ENCODE data around the gene FGB. TPM values are rescaled to one million over a fixed set of nuclear protein-coding genes. Genes with fewer than 3 reads are reported as not detected.

Gene FGB
- total and polyA plus RNA-seq, 2 experiments from 2014 or later = not detected

DNA sequence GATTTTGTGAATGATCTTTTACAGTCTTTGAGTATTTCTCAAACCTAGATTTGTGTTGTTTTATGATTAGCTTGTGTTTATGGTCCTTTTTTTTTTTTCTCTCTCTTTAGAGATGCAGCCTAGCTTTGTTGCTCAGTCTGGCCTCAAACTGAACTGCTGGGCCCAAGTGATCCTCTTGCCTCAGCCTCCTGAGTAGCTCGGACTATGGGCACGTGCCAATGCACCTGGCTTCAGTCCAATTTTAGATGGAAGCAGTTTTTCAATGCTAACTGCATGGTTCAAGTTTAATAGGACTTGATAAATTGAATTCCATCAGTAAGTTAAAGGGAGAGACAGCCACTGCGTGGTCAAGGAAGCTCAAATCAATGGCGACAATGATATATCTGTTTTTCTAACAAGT lies 53.5 kb downstream of the FGB start:
- Histone ChIP-seq H2AFZ (no peak overlapping the region), H3K4me1 (ENCODE audit: insufficient read depth) (no peaks in the 10 kb centered on the region)
- in situ Hi-C loops (cut with MboI) = no loop called here

DNA sequence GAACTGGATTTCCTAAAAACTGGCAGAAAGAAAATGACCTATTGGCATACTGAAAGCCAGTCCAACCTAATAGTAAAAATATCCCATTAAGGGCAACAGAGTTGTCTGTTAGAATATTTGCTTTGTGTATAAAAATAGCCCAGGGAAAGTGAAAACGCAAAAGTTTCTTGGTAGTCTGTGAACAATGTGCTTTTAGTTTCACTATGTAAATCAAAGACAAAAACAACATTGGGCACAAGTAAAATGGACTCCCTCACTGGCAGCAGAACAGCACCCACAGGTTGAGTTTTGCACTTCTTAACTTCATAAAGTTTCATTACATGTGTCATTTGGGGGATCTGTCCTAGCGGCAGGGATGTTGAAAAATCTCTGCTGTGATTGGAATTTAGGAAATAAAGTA lies 53.9 kb downstream of the FGB start:
- in situ Hi-C loops (cut with MboI) = no loop called here
- H3K9ac ChIP-seq = no peak overlapping the region
- no peak for DNase-seq
- no peaks in the 10 kb centered on the region for H3K4me1 ChIP-seq (ENCODE audit: insufficient read depth)
- no peaks in the 10 kb centered on the region for H3K36me3 ChIP-seq (ENCODE audit: low read depth)
- no peaks in the 10 kb centered on the region for H3K9me3 ChIP-seq (ENCODE audit: low read depth)
- no peaks in the 10 kb centered on the region for H4K20me1 ChIP-seq (ENCODE audit: insufficient read depth)
- WGBS, 2 experiments (ENCODE audit: low coverage in 1 of 2, low lambda C conversion rate in 2 of 2, missing lambda C conversion rate in 2 of 2) = 5 to 14% methylated on average over 2 of the region's 2 CpGs
- TF ChIP-seq EZH2phosphoT487 (IDR thresholded peaks at IDR 0.05; ENCODE audit: insufficient read depth, low read depth) = no peak
- no peak for TF ChIP-seq EZH2 (IDR thresholded peaks at IDR 0.05; ENCODE audit: insufficient read depth, poor library complexity, severe bottlenecking)
- H3K27me3 ChIP-seq (replicated peaks; ENCODE audit: insufficient read depth) = peaks cover 24% of the 10 kb centered on the region; the same call in 1 of the 2 replicates
- H3K27ac ChIP-seq = no peak overlapping the region
- no peak overlapping the region for H3K4me3 ChIP-seq
- no peaks in the 10 kb centered on the region for H3K9me2 ChIP-seq (ENCODE audit: insufficient read depth)
- H3F3A ChIP-seq (ENCODE audit: insufficient read depth) = no peaks in the 10 kb centered on the region
- no peaks in the 10 kb centered on the region for H3K79me2 ChIP-seq (ENCODE audit: insufficient read depth)
- no peak overlapping the region for H2AFZ ChIP-seq
- no peak overlapping the region for H3K4me2 ChIP-seq (ENCODE audit: unreplicated experiment)

More for the DNA sequence above, 53.5 kb downstream of the FGB start:
- H3K4me3 ChIP-seq = no peak overlapping the region
- no peak for TF ChIP-seq EZH2phosphoT487 (IDR thresholded peaks at IDR 0.05; ENCODE audit: insufficient read depth, low read depth)
- no peak for TF ChIP-seq EZH2 (IDR thresholded peaks at IDR 0.05; ENCODE audit: insufficient read depth, poor library complexity, severe bottlenecking)
- no peaks in the 10 kb centered on the region for H3K9me2 ChIP-seq (ENCODE audit: insufficient read depth)
- no peaks in the 10 kb centered on the region for H3K9me3 ChIP-seq (ENCODE audit: low read depth)
- no peak for DNase-seq
- H3K27ac ChIP-seq = no peak overlapping the region
- 27 to 30% methylated on average over 4 of the region's 4 CpGs for WGBS, 2 experiments (ENCODE audit: low coverage in 1 of 2, low lambda C conversion rate in 2 of 2, missing lambda C conversion rate in 2 of 2)
- no peaks in the 10 kb centered on the region for H4K20me1 ChIP-seq (ENCODE audit: insufficient read depth)
- no peaks in the 10 kb centered on the region for H3K79me2 ChIP-seq (ENCODE audit: insufficient read depth)
- H3F3A ChIP-seq (ENCODE audit: insufficient read depth) = no peaks in the 10 kb centered on the region
- H3K27me3 ChIP-seq (replicated peaks; ENCODE audit: insufficient read depth) = peaks cover 24% of the 10 kb centered on the region; the same call in 1 of the 2 replicates
- H3K9ac ChIP-seq = no peak overlapping the region
- H3K36me3 ChIP-seq (ENCODE audit: low read depth) = no peaks in the 10 kb centered on the region
- no peak overlapping the region for H3K4me2 ChIP-seq (ENCODE audit: unreplicated experiment)

- Histone ChIP-seq H3K9ac (no peak overlapping the region), H3K4me1 (ENCODE audit: insufficient read depth) (no peaks in the 10 kb centered on the region), H3K9me2 (ENCODE audit: insufficient read depth) (no peaks in the 10 kb centered on the region), H3K4me2 (ENCODE audit: unreplicated experiment) (no peak overlapping the region), H3F3A (ENCODE audit: insufficient read depth) (no peaks in the 10 kb centered on the region), H3K79me2 (ENCODE audit: insufficient read depth) (no peaks in the 10 kb centered on the region), H2AFZ (no peak overlapping the region), H3K36me3 (ENCODE audit: low read depth) (no peaks in the 10 kb centered on the region), H3K4me3 (no peak overlapping the region), H3K27me3 (replicated peaks; ENCODE audit: insufficient read depth) (peaks cover 21% of the 10 kb centered on the region; the same call in 1 of the 2 replicates), H4K20me1 (ENCODE audit: insufficient read depth) (no peaks in the 10 kb centered on the region), H3K27ac (no peak overlapping the region), H3K9me3 (ENCODE audit: low read depth) (no peaks in the 10 kb centered on the region)
- WGBS, 2 experiments (ENCODE audit: low coverage in 1 of 2, low lambda C conversion rate in 2 of 2, missing lambda C conversion rate in 2 of 2) = 55 to 57% methylated on average over 5 of the region's 5 CpGs
- in situ Hi-C loops (cut with MboI) = no loop called here
- no peak for TF ChIP-seq EZH2phosphoT487 (IDR thresholded peaks at IDR 0.05; ENCODE audit: insufficient read depth, low read depth)
- TF ChIP-seq EZH2 (IDR thresholded peaks at IDR 0.05; ENCODE audit: insufficient read depth, poor library complexity, severe bottlenecking) = no peak
- no peak for DNase-seq
Observed at GRCh38 chr4:154617820-154618317, 55.1 kb downstream of the FGB start.

DNA sequence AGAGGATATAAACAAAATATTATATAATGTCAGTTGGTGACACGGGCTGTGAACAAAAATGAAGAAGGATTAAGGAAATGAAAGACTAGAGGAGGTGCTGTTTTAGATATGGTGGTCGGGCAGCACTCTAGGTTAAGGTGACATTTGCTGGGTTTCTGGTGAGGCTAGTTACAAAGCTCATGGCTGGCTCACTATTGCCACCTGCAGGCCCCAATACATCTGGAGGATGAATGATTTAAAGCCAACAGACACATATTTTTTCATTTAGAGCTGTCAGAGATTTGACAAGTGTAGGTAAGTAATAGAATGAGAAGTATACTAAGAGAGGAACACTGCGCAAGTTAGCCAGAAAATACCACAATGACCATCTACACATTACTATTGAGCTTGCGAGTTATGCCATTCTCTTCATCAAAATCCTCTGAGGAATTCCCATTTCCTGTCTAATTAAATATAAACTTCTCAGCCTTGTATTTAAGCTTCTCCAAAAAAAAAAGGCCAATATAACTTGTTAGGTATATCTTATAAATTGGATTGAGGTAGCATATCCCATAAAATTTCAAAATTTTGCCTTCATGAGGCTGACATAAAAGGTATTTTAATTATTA lies 56.0 kb downstream of the FGB start:
- Histone ChIP-seq H3K4me3 (no peak overlapping the region), H2AFZ (no peak overlapping the region), H3K27ac (no peak overlapping the region), H3K9me2 (ENCODE audit: insufficient read depth) (no peaks in the 10 kb centered on the region), H3K9ac (no peak overlapping the region), H3K27me3 (replicated peaks; ENCODE audit: insufficient read depth) (peaks cover 21% of the 10 kb centered on the region; the same call in 1 of the 2 replicates), H3K4me2 (ENCODE audit: unreplicated experiment) (no peak overlapping the region), H3K9me3 (ENCODE audit: low read depth) (no peaks in the 10 kb centered on the region), H3K79me2 (ENCODE audit: insufficient read depth) (no peaks in the 10 kb centered on the region), H4K20me1 (ENCODE audit: insufficient read depth) (no peaks in the 10 kb centered on the region), H3K4me1 (ENCODE audit: insufficient read depth) (no peaks in the 10 kb centered on the region), H3K36me3 (ENCODE audit: low read depth) (no peaks in the 10 kb centered on the region), H3F3A (ENCODE audit: insufficient read depth) (no peaks in the 10 kb centered on the region)
- in situ Hi-C loops (cut with MboI) = no loop called here
- DNase-seq = peak; percentile 63
- TF ChIP-seq EZH2 (IDR thresholded peaks at IDR 0.05; ENCODE audit: insufficient read depth, poor library complexity, severe bottlenecking) (no peak), EZH2phosphoT487 (IDR thresholded peaks at IDR 0.05; ENCODE audit: insufficient read depth, low read depth) (no peak)
- 31% methylated on average over 4 of the region's 4 CpGs for WGBS, 2 experiments (ENCODE audit: low coverage in 1 of 2, low lambda C conversion rate in 2 of 2, missing lambda C conversion rate in 2 of 2)
